ENCODE results near the gene OPCML.

GRCh38 chr11:132587716-132588115, 944.6 kb downstream of the OPCML start:
- TF ChIP-seq CTCF (IDR thresholded peaks at IDR 0.05) (no peak), POLR2A (IDR thresholded peaks at IDR 0.05) (no peak)

Measured in vagina (tissue), 2 donors.